Measurements from ENCODE around the gene CXCL16.

Gene CXCL16

DNA sequence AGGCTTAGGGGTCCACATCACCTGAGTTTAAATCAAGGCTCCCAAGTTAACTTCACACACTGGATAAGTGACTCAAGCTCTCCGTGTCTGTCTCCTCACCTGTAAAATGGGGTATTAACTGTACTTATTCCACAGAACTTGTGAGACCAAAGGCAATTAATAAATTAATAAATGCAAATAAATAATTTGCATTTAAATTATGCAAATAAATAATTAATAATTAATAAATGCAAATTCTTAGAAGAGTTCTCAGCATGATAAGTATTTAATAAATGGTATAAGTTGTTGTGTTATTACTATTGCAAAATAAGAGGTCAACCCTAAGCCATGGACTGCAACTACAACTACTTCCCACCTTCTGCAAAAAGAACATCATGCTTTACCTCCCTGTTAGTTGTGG lies 13.7 kb upstream of the CXCL16 start:
- DNase-seq (ENCODE audit: low read depth), result no peak

GRCh38 chr17:4751932-4752331 lies 12.2 kb upstream of the CXCL16 start:
- no peak for DNase-seq (ENCODE audit: low read depth)
- H3K4me3 ChIP-seq (ENCODE audit: low read depth, low read length), result no peak overlapping the region

More for the DNA sequence above, 13.7 kb upstream of the CXCL16 start:
- no peak overlapping the region for H3K4me3 ChIP-seq (ENCODE audit: low read depth, low read length)

DNA sequence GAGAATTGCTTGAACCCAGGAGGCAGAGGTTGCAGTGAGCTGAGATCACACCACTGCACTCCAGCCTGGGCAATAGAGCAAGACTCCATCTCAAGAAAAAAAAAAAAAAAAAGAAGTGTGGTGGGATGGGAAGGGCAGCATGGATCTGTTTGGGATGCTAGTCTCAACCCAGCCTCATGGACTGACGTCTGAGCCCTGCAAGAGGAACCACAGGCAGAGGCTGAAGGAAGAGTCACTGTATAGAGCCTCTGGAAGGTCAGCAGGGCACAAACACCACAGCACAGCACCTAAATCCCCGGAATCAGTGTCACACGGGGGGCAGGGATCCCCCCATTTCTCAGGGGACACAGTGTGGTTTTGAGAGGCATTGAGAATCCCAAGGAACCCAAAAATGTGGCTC lies 10.9 kb upstream of the CXCL16 start:
- no peak for DNase-seq (ENCODE audit: low read depth)
- H3K4me3 ChIP-seq (ENCODE audit: low read depth, low read length), result no peak overlapping the region

DNA sequence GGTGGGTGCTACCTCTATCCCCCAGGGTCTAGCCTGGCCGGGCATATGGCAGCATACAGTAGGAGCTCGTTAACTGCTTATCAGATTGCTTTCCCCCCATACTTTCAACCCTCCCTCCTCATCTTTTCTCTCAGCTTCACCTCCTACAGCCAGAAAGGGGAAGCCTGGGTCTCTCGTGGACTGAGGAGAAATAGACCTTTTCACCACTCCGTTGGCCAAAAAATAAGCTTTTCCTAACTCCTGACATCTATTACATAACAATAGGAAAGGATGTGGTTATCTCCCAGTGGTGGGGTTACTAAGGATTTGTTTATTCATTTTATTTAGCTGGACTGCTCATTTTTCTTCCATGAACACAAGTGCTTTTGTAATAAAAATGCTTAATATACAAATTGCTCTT lies 9.0 kb upstream of the CXCL16 start:
- no peak overlapping the region for H3K4me3 ChIP-seq (ENCODE audit: low read depth, low read length)
- DNase-seq (ENCODE audit: low read depth), result no peak

GRCh38 chr17:4747847-4748246 lies 8.1 kb upstream of the CXCL16 start:
- no peak overlapping the region for H3K4me3 ChIP-seq (ENCODE audit: low read depth, low read length)
- DNase-seq (ENCODE audit: low read depth), result no peak

DNA sequence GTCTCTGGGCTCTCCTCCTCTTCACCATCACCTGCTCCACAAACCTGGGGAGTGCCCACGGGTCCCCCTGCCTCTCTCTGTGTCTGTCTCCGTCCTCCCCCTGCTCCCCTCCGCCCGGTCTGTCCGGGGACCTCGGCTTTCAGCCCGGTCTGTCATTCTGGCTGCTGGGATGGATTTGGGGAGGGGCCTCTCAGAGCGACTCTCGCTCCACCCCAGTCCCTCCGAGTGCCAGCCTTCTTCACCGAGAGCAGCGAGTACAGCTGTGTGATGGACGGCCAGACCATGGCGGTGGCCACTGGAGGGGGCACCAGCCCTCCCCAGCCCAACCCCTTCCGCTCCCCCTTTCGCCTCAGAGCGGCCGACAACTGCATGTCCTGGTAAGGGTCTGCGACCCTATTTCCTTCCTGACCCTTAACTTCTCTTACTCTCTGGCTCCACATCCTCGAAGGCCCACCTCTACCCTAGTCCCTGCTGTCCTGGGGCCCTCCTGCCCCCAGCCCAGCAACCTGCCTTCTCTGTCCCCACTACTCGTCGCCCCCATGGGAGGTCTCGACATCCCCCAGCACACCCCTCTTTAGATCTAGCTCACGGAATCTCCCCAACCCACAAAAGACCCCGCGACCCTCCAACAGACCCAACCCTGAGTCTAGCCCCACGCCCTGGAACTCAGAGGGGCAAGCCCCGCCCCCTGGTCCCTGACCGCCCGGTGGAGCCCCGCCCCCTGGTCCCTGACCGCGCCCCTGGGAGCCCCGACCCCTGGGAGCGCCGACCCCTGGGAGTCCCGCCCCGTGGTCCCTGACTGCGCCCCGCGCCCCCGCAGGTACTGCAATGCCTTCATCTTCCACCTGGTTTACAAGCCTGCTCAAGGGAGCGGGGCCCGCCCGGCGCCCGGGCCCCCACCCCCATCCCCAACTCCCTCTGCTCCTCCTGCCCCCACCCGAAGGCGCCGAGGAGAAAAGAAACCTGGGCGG lies 5.6 kb upstream of the CXCL16 start:
- no peak for DNase-seq (ENCODE audit: low read depth)

DNA sequence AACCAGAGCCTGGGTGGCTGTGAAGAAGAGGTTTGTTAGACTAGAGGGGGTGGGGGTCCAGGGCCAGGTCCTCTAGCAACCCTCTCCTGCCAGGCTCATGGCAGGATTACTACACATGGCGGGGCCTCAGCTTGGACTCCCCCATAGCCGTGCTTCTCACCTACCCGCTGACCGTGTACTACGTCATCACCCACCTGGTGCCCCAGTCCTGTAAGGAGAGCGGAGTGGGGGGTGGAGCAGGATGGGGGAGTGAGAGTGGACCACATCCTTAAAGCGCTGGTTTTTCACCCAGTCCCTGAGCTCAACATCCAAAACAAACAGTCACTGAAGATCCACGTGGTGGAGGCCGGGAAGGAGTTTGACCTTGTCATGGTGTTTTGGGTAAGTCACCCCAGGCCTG lies 4.2 kb upstream of the CXCL16 start:
- H3K4me3 ChIP-seq (ENCODE audit: low read depth, low read length), result no peak overlapping the region
- no peak for DNase-seq (ENCODE audit: low read depth)

More for the DNA sequence above, 5.6 kb upstream of the CXCL16 start:
- H3K4me3 ChIP-seq (ENCODE audit: low read depth, low read length), result no peak overlapping the region

DNA sequence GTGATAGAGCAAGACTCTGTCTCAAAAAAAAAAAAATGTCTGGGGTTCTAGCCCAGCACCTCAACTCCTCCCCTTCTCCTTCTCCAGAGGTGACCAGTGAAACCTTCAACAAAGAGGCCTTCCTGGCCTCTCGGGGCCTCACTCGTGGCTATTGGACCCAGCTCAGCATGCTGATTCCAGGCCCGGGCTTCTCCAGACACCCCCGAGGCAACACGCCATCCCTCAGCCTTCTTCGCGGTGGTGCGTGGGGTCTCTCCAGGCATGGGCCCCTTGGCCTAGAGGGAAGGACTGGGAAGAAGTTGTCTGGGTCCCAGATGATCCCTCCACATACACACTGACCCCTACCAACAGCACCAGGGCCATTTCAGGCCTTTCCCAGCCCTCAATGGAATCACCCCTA lies 3.5 kb upstream of the CXCL16 start:
- H3K4me3 ChIP-seq (ENCODE audit: low read depth, low read length), result no peak overlapping the region
- DNase-seq (ENCODE audit: low read depth), result no peak

DNA sequence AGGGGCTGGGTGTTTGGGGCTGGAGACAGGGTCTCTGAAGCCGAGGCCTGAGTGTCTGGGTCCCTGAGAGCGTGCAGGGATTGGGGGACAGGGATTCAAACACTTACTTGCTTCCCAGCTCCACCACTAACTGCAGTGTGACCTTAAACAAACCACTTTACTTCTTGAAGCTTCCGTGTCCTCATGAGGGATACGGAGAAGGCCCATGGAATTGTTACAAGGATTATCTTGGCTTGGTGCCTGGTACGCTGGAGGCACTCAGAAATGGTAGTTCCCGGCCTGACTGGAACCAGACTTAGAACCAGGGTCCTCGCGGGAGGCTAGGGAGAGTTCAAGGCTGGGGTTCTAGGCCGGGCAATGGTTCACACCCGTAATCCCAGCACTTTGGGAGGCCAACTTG lies 2.9 kb upstream of the CXCL16 start:
- no peak overlapping the region for H3K4me3 ChIP-seq (ENCODE audit: low read depth, low read length)
- no peak for DNase-seq (ENCODE audit: low read depth)

DNA sequence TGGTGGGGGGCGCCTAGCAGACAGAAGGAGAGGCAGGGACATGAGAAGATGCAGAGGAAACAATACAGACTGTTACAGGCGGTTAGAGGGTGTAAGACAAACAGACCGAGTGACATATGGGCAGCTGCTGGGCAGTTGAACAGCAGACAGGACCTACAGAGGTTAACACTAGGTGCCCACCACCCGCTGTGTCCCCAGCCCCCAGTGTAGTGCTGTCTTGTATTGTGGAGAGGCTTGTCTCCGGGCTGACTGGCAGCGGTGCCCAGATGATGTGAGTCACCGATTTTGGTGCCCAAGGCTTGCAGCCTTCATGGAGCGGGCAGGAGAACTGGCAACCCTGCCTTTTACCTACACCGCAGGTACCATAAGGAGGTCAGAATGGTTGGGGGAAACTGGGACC lies 2.4 kb upstream of the CXCL16 start:
- no peak for DNase-seq (ENCODE audit: low read depth)
- no peak overlapping the region for H3K4me3 ChIP-seq (ENCODE audit: low read depth, low read length)

DNA sequence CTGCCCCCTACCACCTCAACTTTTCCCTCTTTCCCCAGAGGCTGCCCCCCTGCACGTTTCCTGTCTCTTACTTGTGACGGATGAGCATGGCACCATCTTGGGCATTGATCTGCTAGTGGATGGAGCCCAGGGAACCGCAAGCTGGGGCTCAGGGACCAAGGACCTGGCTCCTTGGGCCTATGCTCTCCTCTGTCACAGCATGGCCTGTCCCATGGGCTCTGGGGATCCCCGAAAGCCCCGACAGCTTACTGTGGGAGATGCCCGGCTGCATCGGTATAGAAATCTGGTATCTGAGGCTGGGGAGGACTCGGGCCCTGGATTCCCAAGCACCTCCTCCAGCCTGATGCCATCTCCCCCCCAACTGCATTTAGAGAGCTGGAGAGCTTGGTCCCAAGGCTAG lies 1.8 kb upstream of the CXCL16 start:
- H3K4me3 ChIP-seq (ENCODE audit: low read depth, low read length), result no peak overlapping the region
- no peak for DNase-seq (ENCODE audit: low read depth)

DNA sequence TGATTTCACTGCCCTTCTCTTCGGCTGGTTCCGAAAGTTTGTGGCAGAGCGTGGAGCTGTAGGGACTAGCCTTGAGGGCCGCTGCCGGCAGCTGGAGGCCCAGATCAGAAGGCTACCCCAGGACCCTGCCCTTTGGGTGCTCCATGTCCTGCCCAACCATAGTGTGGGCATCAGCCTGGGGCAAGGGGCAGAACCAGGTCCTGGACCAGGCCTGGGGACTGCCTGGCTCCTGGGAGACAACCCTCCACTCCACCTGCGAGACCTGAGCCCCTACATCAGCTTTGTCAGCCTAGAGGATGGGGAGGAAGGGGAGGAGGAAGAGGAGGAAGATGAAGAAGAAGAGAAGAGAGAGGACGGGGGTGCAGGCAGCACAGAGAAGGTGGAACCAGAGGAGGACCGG lies 856 bp upstream of the CXCL16 start:
- no peak overlapping the region for H3K4me3 ChIP-seq (ENCODE audit: low read depth, low read length)
- DNase-seq (ENCODE audit: low read depth), result no peak

DNA sequence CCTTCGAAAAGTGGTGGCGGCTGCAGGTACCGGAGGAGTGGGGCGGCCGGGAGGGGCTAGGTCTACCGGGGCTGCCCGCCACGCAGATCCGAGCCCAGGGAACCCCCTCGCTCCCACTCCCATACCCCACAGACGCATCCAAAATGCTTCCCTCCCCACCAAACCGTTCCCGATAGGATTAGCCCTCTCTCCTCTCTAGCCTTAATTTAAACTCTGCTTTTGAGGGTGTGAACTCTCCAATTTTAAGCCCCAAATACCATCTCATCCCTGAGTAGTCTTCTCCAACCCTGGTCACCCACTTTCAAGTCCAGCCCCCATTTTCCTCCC lies 260 bp upstream of the CXCL16 start:
- DNase-seq (ENCODE audit: low read depth), result no peak
- peak overlapping the region; percentile 69 for H3K4me3 ChIP-seq (ENCODE audit: low read depth, low read length)

DNA sequence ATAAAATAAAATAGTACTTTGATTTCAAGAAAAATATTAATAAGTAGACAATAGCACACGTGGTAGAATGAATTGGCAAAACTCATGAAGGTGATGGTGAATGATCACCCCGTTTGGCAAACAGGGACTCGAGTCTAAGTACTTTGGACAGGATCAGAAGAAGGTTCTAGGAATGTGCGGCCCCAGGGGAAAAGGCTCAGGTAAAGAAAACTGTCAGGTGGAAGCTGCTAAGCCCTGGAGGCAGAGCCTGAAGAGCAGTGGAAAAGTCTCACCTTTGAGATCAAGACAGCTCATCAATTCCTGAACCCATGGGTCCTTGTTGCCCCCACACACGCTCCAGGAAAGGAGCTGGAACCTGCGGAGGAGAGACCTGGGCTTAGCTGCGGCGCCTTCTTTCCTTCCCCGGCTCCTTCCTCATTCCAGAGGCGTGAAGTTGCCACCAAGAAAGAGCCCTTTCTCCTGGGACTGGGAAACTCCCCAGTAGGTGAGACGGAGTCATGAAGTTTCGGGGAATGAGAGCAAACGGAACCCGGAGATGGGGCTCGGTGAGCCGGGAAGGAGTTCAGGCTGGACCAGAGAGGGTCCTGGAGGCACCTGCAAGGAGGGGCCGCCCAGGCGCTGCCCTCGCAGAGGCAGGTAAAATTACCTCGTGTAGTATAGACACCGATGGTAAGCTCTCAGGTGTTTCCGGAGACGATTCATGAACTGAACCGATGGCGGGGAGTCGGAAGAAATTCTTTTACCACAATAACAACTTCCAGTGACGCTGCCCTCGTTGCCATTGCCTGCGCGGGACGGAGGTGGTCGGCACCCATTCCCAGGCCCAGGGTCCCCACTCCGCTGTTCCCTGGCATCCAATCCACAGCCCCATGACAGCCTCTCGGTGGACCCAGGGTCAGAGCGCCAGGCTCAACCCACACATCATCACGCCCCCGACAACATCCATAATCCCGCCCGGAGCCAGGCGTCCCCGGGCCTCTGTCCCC lies 1.3 kb downstream of the CXCL16 start:
- DNase-seq (ENCODE audit: low read depth), result no peak
- peak overlapping the region; percentile 69 for H3K4me3 ChIP-seq (ENCODE audit: low read depth, low read length)

DNA sequence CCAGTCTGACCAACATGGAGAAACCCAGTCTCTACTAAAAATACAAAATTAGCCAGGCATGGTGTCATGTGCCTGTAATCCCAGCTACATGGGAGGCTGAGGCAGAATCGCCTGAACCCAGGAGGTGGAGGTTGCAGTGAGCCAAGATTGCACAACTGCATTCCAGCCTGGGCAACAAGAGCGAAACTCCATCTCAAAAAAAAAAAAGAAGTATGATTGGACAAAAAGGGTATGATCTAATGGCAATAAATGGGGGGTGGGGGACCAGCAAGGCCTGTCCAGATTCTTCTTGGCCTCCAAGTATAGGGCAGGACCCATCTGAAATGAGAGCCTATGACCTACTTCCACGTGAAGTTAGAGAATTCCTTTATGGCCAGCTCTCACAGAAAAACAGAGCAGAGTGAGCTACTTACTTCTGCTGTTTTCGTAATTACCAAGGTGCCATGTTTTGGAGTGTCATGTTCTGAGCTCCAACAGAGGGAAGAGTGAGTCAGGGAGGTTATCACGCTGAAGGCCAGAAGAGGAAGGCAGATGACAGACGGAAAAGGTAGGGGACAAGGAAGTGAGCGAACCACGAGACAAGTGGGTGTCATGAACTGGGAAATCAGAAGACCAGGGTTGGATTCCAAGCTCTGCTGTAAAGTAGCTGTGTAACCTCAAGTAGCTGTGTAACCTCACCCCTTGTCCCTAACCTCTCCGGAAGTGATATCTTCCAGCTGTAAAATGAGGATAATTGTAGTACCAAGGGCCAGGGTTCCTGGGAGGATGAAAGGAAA lies 3.7 kb downstream of the CXCL16 start:
- no peak overlapping the region for H3K4me3 ChIP-seq (ENCODE audit: low read depth, low read length)
- DNase-seq (ENCODE audit: low read depth), result no peak

DNA sequence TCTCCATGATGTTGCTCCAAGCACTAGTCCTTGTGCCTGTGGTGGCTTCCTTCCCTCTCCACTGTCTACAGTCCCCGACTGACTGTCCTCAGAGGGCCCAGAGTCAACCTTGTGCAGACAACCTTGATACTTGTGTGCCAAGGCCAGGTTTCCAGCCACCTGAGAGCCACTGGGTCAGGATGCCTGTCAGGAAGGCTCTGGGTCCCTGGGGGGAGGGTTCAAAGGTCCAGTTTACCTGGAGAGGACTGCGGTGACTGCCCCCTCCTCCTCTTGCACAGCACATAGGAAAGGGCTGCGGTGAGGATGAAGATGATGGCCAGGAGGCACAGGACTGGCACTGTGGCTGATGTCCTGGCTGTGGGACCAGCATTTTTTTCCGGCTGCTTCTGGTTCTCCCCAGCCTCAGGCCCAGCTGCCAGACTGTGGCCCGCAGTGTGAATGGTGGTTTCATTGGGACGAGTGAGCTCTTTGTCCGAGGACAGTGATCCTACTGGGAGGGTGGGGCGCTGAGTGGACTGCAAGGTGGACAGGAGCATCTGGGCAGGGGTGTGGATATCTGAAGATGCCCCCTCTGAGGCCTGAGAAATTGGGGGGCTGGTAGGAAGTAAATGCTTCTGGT lies 4.8 kb downstream of the CXCL16 start:
- no peak for DNase-seq (ENCODE audit: low read depth)
- H3K4me3 ChIP-seq (ENCODE audit: low read depth, low read length), result no peak overlapping the region

DNA sequence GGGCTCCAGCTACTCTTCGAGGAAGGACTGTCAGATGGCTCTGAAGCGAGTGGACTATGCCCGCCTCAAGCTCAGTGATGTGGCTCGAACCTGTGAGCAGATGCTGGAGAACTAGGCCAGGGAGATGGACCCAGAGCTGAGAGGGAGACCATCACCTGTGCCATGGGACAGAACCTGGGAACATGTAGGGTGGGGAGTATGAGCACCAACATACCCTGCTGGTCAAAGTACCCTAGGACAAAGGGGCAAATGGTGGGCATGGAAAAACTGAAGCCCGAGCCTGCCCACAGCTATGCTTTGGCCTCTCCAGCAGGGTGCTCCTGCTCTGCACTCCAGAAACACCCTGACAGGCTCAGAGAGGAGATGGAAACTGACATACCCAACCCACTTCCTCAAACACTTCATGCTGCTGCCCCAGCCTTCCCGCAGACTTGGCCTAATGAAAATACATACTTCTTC lies 6.6 kb downstream of the CXCL16 start:
- no peak overlapping the region for H3K4me3 ChIP-seq (ENCODE audit: low read depth, low read length)
- no peak for DNase-seq (ENCODE audit: low read depth)

- DNase-seq (ENCODE audit: low read depth), result no peak
- H3K4me3 ChIP-seq (ENCODE audit: low read depth, low read length), result no peak overlapping the region
Measured at GRCh38 chr17:4728124-4728523, 11.6 kb downstream of the CXCL16 start.

- DNase-seq (ENCODE audit: low read depth), result no peak
- no peak overlapping the region for H3K4me3 ChIP-seq (ENCODE audit: low read depth, low read length)
Measured at GRCh38 chr17:4725646-4726310, 13.9 kb downstream of the CXCL16 start.

All from skeletal muscle cell (primary cell).